GM21528 (cell line): ENCODE results near the gene GBF1.

ENCODE experiments used
- ATAC-seq: cut with Tn5 transposase; IDR thresholded peaks from one replicate; pipeline ENCODE4 v1.9.1; 2021; ENCODE audit warnings: mild to moderate bottlenecking, moderate library complexity; ENCODE audit not compliant: unreplicated experiment, low FRiP score

Gene GBF1

DNA sequence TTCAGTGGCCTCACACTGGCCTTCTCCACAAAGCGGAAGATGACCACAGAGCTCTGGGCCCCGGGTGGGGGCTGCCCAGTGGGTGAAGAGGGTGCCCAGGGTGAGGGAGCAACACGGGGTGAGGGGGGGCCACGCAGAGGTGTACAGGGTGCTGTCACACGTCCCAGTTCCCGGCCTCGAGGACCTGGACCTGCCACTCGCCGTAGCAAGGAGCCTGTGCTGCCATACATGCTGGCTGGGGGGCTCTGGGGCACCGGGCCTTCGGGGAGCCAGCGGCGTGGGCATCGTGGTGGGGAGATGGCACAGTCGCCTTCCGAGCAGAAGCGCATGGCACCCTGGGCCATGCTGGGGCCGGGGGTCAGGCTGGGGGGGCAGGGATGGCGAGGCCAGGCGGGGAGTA is 171.4 kb downstream of the GBF1 start:
- ATAC-seq, result no peak

DNA sequence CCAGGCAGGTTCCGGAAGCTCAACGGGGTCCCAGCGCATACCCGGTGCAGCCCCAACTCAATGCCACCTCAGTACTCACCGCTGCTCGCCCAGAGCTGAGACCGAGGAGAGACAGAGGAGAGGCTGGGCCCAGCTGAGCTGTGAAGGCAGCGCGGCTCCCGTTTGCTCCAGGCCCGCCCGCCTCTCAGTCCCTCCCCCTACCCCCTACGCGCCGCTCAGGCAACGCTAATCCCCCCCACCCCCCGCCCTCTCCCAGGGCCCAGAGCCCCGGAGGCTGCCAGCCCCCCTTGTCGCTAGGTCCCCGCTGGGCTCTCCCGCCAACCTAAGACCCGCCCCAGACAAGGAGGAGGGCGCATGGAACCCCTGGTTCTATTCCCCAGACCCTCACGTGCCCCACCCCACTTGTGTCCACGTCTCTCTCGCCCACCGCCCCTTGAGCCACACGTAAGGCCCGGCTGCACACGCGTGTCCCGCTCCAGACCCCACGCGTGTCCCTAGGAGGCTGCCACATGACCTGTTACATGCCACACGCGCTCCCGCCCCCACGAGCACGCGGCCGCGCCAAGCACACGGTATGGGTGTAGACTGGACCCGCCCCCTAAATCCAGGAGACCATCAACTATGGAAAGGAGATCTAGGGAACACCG is 173.4 kb downstream of the GBF1 start, which contains the start of gene PSD:
Gene PSD (minus strand): TSS at position 164 of the 647 bp plus-strand sequence. CDS start 1,747 bp downstream, outside the sequence.
- no peak for ATAC-seq

DNA sequence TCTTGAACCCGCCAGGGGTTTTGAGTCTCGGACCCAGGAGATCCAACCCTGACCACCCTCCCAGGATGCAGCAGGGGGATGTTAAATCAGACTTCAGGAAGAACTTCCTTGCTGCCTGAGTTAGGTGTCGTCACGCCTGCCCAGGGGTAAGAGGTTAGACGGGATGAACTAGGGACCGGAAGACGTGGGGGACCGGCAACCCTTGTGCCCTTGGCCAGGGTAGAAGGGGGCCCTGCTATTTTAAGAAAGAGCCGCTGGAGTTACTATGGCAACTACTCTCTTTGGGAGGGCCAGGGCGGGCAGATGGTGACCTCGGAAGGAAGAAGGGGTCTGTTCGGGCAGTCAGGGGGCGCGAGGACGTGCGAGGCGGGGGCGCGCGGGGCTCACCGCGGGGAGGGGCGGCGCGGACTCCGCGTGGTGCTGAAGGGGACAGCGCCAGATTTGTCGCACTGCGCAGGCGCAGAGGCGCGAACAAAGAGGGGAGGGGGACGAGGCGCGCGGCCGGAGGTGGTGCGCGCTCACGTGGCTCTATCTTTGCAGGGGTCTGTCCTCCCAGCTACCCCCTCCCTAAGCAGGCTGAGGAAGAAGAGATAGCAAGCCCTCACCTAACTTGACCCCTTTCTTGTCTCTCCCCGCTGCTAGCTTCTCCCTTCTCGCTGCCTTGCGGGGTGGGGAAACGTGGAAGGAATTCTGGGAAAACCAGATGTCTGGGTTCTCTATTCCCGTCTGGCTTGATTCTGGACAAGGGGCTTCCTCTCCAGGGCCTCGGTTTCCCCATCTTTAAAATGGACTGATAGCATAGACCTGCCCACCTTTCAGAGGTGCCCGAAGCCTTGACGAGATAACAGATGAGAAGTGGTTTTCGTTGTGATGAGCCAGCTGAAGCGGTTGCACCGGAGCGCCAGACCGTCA is 174.2 kb downstream of the GBF1 start:
- ATAC-seq, result no peak

DNA sequence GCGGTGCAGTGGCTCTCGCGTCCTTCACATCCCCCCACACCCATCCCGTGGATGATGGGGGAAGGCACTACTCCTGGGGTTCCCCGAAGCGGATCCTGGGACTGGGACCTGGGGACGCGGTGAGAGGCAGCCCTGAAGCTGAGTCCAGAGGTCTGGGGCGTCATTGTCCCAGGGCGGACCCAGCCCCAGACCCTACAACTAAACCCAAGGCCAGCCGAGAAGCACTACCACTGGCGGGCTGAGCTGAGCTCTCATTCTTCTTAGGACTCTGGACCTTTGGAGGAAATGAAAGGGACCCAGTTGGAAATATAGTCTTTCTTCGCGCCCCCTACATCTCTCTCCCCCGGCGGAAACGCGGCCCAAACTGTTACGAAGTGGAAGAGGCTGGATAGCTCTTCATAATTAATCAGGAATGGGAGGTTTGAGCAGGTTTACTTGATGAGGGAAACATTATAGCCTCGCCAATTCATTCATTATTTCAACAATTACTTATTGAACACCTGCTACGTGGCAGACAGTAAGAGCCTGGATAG is 174.9 kb downstream of the GBF1 start:
- no peak for ATAC-seq

DNA sequence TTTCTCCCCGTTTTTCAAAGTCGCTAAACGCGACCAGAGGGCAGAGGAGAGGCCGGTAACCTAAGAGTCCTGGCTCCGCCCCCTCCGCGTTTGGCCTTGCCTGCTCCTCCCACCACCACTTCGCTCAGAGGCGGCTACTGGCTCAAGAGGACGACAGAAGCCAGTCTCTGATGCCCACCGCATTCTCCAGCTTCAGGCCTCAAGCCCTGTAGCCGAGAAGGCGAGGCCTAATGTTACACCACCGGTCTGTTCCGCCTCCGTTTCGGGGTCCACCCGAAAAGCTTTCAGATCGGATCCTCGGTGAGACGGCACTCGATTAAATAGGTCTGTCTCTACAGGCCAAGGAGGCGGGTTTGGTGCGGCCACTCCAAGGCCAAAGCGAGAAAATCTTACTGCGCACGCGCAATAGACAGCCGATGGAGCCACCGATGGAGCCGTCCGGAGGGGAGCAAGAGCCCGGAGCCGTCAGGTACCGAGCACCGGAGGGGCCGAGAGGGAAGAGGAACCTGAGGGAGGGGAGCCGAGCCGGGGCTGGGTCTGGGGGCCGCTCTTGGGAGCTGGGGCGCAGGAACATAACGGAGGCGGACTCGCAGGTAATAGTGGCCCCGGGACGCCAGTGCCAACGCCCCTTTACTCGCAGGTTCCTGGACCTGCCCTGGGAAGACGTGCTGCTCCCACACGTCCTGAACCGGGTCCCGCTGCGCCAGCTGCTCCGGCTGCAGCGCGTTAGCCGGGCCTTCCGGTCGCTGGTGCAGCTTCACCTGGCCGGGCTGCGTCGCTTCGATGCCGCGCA is 175.6 kb downstream of the GBF1 start, which contains the start of gene FBXL15:
Gene FBXL15 (plus strand): TSS at position 123 of the 793 bp plus-strand sequence. CDS start 294 bp downstream, at position 417.
- peak; percentile 66 for ATAC-seq

DNA sequence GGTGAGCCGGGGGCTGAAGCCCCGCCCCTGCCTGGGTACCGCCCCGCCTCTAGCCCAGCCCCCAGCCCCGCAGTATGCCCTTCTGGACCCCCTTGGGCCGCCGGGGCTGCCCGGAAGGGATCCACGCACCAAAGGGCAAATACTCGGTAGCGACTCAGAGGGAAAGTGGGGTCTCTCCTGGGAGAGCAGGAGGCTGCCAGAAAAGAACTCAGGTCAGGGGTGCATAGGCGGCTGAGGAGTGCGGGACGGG is 176.1 kb downstream of the GBF1 start:
- ATAC-seq, result peak; percentile 21

DNA sequence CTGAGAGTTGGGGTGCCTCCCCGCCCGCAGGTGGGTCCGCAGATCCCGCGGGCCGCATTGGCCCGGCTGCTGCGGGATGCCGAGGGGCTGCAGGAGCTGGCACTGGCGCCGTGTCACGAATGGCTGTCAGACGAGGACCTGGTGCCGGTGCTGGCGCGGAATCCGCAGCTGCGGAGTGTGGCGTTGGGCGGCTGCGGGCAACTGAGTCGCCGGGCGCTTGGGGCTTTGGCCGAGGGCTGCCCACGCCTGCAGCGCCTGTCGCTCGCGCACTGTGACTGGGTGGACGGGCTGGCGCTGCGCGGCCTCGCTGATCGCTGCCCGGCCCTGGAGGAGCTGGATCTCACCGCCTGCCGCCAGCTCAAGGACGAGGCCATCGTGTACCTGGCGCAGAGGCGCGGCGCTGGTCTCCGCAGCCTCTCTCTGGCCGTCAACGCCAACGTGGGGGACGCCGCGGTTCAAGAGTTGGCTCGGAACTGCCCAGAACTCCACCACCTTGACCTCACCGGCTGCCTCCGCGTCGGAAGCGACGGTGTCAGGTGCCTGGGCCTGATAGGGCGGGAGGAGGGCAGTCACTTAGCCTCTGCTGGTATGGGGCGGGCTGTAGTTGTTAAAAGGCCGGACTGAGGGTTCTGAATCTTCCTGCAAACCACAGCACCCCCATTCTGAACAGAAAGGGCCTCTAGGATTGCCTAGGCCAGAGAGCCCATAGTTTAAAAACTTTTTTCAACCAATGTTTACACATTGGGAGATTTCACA is 176.6 kb downstream of the GBF1 start:
- ATAC-seq, result peak; percentile 2

DNA sequence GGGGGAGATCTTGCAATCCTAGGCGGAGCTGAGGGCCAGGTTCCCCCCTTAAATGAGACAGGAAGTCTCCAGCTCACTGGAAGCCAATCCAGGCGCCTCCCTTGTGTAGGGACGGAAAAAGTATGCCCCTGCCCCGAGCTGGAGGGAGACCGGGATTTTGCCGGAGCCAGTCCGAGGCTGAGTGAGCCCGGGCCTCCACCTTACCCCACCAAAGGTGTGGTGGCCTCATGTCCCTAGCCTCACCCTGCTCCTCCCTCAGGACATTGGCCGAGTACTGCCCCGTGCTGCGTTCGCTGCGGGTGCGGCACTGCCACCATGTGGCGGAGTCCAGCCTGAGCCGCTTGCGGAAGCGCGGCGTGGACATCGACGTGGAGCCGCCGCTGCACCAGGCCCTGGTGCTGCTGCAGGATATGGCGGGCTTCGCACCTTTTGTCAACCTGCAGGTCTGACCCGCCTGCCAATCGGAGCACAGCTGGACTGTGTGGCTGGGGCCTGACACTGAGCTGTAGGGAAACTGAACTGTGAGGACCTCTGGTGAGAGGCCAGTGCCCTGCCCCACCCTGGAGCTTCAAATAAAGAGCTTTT is 177.3 kb downstream of the GBF1 start:
- no peak for ATAC-seq

DNA sequence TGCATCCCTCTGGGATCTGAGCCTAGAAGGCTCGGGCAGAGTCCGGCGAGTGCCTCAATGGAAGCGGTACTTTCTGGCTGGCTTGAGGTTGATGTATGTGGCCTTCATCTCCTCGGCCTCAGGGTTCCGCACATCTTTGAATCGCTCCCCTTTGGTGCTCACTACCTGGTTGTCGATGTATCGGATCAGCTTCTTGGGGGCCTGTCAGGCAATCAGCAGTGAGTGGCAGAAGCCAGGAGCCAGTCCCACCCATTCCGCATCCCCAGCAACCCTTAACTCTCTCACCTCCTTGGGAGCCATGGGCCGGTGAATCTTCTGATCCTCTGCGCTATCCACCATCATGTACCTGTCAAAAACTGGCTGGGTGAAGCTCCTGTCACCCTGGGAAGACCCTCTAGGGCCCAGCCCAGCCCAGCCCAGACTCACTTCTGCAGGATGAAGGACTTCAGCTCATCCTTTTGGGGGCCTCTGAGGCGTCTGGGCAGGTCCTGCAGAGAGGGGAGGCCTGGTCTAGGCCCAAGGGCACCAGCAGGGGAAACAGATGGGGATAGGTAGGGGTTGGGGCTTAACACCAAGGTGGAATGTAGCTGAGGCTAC is 178.1 kb downstream of the GBF1 start:
- no peak for ATAC-seq

DNA sequence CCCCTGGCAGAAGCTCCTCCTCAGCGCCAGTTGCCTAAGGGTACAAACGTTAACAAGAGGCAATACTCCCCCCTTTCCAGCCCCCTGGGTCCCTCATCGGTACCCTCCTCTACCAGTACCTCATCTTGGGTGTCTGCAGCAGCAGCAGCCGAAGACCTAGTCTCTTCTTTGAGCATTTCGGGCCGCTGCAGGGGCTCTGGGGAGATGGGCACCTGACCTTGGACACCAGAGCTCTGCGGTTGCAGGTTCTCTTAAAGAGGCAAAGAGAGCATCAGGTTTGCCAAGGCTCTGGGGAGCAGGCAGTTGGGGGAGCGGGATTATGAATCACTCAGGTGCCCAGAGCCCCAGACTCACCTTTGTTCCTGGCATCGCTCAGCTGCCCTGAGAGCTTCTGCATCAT is 178.8 kb downstream of the GBF1 start:
- ATAC-seq, result no peak

DNA sequence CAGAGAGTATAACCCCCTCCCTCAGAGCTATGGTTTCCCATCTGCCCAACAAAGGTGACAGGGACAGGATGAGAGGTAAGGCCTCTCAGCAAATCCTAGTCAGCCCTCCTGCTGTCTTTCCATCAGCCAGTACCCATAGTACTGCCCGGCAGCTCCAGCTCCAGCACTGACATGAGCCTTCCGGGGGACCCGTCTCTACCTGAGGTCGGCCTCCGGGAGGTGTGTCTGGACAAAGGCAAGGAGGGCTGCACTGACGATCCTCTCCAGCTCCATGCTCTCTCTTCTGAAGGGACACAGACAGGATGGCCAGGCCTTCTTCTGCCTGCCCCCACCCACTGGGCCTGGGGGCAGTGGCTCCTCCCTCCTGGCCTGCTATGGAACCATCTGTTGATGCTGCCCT is 179.6 kb downstream of the GBF1 start:
- no peak for ATAC-seq

DNA sequence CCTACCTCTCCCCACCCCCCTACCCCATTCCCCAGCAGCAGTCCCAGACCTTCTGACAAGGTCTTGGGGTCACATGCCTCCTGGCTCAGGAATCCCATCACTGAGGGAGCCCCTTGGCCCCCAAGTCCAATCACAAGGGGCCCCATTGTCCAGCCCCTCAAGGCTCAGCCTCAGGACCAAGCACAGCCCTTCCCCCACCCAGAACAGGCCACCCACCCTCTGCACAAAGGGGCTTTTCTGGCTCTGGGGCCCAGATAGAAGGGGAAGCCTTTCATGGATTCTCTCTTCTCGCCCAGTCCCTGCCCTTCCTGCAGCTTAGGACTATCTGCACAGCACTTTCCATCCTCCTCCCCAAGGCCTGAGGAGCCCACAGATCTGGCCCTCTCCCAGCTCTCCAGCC is 180.1 kb downstream of the GBF1 start:
- ATAC-seq, result no peak

DNA sequence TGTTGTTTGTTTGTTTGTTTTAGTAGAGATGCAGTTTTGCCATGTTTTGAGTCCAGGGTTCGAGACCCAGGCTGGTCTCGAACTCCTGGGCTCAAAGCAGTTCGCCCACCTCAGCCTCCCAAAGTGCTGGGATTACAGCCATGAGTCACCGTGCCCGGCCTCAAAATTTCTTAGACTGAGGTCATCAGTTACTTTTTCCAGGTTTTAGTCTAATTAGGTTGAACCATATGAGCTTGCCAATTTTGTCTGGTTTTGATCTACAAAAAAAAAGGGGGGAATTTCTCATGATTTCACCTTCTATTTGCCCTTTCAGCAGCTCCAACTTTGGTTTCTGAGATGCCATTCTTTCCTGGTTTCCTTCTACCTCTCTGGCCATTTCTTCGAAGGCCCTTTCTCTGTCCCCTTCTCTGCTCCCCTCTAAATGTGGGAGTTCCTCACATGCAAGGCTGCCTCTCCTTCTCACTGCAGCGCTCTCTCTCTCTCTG is 181.5 kb downstream of the GBF1 start:
- ATAC-seq, result no peak

DNA sequence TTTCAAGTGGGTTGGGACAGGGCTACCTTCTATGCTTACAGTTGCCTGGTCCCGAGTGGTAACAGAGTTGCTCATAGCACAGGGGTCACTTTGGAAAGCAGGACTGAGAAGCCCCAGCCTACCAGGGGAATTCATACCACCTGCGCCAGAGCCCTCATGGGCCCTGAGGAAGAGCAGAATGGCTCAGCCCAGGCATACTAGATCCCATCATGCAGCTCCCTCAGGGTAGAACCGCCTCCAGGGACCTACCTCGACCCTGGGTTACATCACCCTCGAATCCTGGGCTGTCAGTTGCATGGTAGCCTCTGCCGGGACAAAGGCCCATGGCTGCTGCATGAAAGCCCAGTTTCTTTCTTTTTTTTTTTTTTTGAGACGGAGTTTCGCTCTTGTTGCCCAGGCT is 184.1 kb downstream of the GBF1 start:
- no peak for ATAC-seq

DNA sequence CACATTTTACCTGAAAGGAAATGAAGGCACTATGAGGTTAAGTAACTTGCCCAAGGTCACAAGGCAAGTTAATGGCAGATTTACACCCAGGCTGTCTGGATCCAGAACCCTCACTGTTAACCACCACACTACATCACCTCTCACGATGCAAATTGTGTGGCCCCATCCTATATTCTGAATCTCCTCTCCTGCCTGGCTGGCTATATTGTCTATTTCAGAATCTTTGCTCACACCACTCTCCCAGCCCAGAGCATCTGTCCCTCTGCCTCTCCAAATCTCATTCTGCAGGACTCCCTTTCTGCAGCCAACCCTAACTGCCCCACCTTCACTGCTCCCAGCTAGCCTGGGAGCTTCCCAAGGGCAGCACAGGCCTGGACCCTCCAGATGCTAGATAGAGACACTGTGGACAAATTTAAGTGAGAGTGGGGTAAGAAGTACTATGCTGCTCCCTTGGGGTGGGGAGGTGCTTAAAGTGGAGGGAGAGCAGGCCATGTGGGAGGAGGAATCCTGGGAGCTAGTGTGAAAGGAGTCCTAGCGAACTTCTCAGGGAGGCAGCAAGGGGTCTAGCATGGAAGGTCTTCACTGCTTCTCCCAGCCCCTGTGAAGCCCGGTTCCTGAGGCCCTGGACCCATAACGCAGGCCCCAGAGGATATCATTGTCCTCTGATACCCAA is 186.3 kb downstream of the GBF1 start:
- peak; percentile 7 for ATAC-seq
